GM10248 (cell line): ENCODE results near the gene NUDT16.

ENCODE experiments used
- CTCF ChIA-PET: fragments of 300-600 bp; sonication (Branson Sonifier 250); formaldehyde crosslinking; extraction: SDS; loops from one replicate; lab custom pipeline; 2021; ENCODE audit warnings: antibody characterized with exemption; lab: Yijun Ruan, JAX
- POLR2A ChIA-PET: fragments of 350-650 bp; sonication (Branson Sonifier 250); formaldehyde crosslinking; extraction: SDS; loops from one replicate; lab custom pipeline; 2020; ENCODE audit warnings: antibody characterized with exemption; lab: Yijun Ruan, JAX
- DNase-seq: peaks from one replicate; pipeline ENCODE4 v3.0.0; 2012; ENCODE audit errors: extremely low spot score
- CTCF ChIP-seq: IDR thresholded peaks from 2 replicates; pipeline ENCODE4 v1.5.1; 2012; ENCODE audit warnings: mild to moderate bottlenecking, low read depth; ENCODE audit errors: extremely low read depth, missing control alignments, control extremely low read depth

NUDT16 gene

GRCh38 chr3:131381445-131382291 lies at the start of gene NUDT16:
TSS of gene NUDT16 (plus strand) at chr3:131381774. CDS start at chr3:131381805, 31 bp downstream.
- DNase-seq = peak; percentile 99
- CTCF ChIA-PET = interaction anchor here (0.7 to 1.6 kb wide), 4 partner anchors 14 to 653 kb away, joined by 3 to 5 read pairs (median 4); partner anchors contain the start of gene CPNE4
- TF ChIP-seq CTCF = no peak
- POLR2A ChIA-PET = interaction anchor here (0.5 to 0.9 kb wide), 2 partner anchors 10 to 486 kb away, joined by 3 read pairs; no protein-coding TSS in a partner anchor

DNA sequence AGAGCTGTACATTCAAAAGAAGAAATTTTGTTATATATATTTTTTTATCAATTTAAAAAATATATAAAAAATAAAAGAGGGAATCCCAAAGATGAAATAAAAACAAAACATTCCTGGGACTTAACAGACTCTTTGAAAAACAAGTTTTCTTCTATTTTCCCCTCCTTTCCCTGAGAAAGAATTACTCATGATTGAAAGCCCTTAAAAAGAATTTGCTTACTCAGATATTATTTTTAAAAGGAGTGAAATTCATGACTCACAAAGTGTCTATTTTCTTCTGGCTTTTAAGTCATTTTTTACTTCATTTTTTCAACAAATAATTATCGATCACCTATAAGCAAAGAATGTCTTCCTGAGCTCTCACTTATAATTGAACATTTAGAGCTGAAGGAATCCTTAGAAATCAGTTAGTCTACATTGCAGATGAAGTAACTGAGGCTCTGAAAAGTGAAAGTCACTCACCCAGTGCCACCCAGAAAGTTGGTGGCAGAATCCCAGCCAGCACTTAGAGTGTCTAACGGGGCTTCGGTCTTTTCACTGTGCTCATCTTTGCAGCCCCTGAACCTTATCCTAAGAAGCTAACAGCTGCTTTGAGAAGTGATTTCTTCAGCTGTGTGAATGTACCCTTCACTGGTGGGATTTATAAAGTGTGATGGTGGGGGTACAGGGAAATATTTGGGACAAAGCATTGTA lies 42.5 kb upstream of the NUDT16 start:
- CTCF ChIA-PET = interaction anchor here (0.6 to 1.7 kb wide), 3 partner anchors 10 to 25 kb away, joined by 3 to 6 read pairs (median 4); no protein-coding TSS in a partner anchor
- TF ChIP-seq CTCF = no peak
- POLR2A ChIA-PET = no interaction called here

DNA sequence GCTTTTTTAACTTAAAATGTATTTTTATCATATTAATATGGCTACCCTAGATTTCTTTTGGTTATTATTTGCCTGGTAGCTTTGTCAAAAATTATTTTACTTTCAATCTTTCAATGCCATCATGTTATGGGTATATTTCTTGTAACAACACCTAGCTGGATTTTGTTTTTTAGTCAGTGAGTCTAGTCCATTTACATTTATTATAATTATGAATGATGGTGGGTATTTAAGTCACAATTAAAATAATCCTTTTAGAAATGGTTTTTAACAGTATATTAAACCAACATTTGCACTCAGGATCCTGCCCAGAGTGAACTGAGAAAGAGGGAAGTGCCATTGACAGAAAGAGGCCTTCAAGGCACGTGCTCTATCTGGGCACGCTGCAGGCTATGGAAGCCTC lies 39.8 kb upstream of the NUDT16 start:
- no peak for TF ChIP-seq CTCF
- DNase-seq = no peak
- POLR2A ChIA-PET = no interaction called here
- CTCF ChIA-PET = interaction anchor here (1.7 kb wide), 1 partner anchor 9 kb away, joined by 3 read pairs; no protein-coding TSS in a partner anchor

More for the DNA sequence above, 42.5 kb upstream of the NUDT16 start:
- DNase-seq = no peak

- DNase-seq = no peak
- POLR2A ChIA-PET = no interaction called here
- CTCF ChIA-PET = interaction anchor here (1.0 to 1.1 kb wide), 2 partner anchors 11 to 29 kb away, joined by 3 read pairs; no protein-coding TSS in a partner anchor
- TF ChIP-seq CTCF = no peak
Measured at GRCh38 chr3:131348911-131349310, 32.7 kb upstream of the NUDT16 start.

- DNase-seq = no peak
- POLR2A ChIA-PET = no interaction called here
- CTCF ChIA-PET = interaction anchor here (0.8 to 1.1 kb wide), 4 partner anchors 10 to 29 kb away, joined by 3 to 6 read pairs (median 3); no protein-coding TSS in a partner anchor
- no peak for TF ChIP-seq CTCF
Measured at GRCh38 chr3:131349454-131349853, 32.1 kb upstream of the NUDT16 start.

GRCh38 chr3:131349946-131350347 lies 31.6 kb upstream of the NUDT16 start:
- ChIA-PET CTCF (interaction anchor here (0.8 to 1.1 kb wide), 4 partner anchors 10 to 28 kb away, joined by 3 to 6 read pairs (median 3); no protein-coding TSS in a partner anchor), POLR2A (no interaction called here)
- no peak for TF ChIP-seq CTCF
- DNase-seq = no peak
